BE2C (cell line): Measurements from ENCODE around the gene SEC14L1.
"Not testable (repeated sequence)": the region's sequence is repeated elsewhere in the genome, so short reads cannot be mapped to it uniquely, and the experiment has no call there.

Source experiments
- DNase-seq: peaks from one replicate; pipeline ENCODE4 v3.0.0-alpha.2; 2020
- H3K27me3 ChIP-seq: fragments of 250-450 bp; sonication (Bioruptor Pico); 2 replicates; pipeline ENCODE4 v1.5.1; 2020; ENCODE audit warnings: mild to moderate bottlenecking
- H3K36me3 ChIP-seq: fragments of 250-450 bp; sonication (Bioruptor Pico); 2 replicates; pipeline ENCODE4 v1.5.1; 2020; ENCODE audit warnings: mild to moderate bottlenecking
- H3K4me1 ChIP-seq: fragments of 250-450 bp; sonication (Bioruptor Pico); 2 replicates; pipeline ENCODE4 v1.5.1; 2020
- H3K4me3 ChIP-seq: 2 replicates; pipeline ENCODE4 v1.5.1; 2011; ENCODE audit warnings: low read depth, low read length
- H3K9me3 ChIP-seq: fragments of 250-450 bp; sonication (Bioruptor Pico); 2 replicates; pipeline ENCODE4 v1.5.1; 2020
- TF ChIP-seq, protein P1 (sequence below): IDR thresholded peaks from 2 replicates; pipeline ENCODE4 v1.5.1; 2012; ENCODE audit warnings: mild to moderate bottlenecking, low read depth, low read length

The SEC14L1 gene

GRCh38 chr17:77148077-77148939 is 7.5 kb downstream of the SEC14L1 start:
- TF ChIP-seq, protein P1, sequence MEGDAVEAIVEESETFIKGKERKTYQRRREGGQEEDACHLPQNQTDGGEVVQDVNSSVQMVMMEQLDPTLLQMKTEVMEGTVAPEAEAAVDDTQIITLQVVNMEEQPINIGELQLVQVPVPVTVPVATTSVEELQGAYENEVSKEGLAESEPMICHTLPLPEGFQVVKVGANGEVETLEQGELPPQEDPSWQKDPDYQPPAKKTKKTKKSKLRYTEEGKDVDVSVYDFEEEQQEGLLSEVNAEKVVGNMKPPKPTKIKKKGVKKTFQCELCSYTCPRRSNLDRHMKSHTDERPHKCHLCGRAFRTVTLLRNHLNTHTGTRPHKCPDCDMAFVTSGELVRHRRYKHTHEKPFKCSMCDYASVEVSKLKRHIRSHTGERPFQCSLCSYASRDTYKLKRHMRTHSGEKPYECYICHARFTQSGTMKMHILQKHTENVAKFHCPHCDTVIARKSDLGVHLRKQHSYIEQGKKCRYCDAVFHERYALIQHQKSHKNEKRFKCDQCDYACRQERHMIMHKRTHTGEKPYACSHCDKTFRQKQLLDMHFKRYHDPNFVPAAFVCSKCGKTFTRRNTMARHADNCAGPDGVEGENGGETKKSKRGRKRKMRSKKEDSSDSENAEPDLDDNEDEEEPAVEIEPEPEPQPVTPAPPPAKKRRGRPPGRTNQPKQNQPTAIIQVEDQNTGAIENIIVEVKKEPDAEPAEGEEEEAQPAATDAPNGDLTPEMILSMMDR = no peak
- Histone ChIP-seq H3K4me3 (no peak overlapping the region), H3K9me3 (no peaks in the 10 kb centered on the region), H3K4me1 (peaks cover 10% of the 10 kb centered on the region), H3K36me3 (peaks cover 15% of the 10 kb centered on the region), H3K27me3 (no peaks in the 10 kb centered on the region)
- no peak for DNase-seq

DNA sequence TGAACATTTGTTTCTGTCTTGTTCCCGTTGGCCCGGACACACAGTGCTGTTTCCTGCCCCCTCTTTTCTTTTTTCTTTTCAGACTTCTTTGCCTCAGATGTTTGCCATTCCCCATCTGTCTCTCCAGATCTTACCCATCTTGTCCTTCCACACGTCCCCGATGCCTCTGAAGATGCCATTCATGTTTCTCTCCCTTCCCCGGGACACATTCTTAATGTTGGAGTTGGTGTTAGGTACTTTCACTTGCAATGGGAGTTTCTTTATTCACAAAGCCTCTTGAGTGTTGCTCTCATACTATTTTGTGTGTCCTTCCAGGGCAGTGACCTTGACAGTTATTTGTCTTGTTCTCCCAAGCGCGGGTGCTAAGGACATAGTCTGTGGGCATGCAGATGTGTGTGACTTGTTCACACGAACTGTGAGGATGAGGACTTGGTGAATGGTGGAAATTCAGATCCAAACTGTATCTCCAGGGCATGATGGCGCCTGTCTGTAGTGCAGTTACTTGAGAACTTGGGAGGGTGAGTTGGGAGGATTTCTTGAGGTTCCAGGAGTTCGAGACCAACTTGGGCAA is 8.3 kb downstream of the SEC14L1 start:
- peaks cover 10% of the 10 kb centered on the region for H3K4me1 ChIP-seq
- TF ChIP-seq, protein P1 = no peak
- H3K4me3 ChIP-seq = no peak overlapping the region
- DNase-seq = no peak
- no peaks in the 10 kb centered on the region for H3K27me3 ChIP-seq
- H3K9me3 ChIP-seq = no peaks in the 10 kb centered on the region
- peaks cover 10% of the 10 kb centered on the region for H3K36me3 ChIP-seq

- Histone ChIP-seq H3K4me1 (peaks cover 10% of the 10 kb centered on the region), H3K4me3 (no peak overlapping the region), H3K36me3 (peaks cover 6% of the 10 kb centered on the region; the same call in 1 of the 2 replicates), H3K9me3 (no peaks in the 10 kb centered on the region), H3K27me3 (no peaks in the 10 kb centered on the region)
- TF ChIP-seq, protein P1 = no peak
- no peak for DNase-seq
These were observed 9.4 kb downstream of the SEC14L1 start for GRCh38 chr17:77150196-77150595.

DNA sequence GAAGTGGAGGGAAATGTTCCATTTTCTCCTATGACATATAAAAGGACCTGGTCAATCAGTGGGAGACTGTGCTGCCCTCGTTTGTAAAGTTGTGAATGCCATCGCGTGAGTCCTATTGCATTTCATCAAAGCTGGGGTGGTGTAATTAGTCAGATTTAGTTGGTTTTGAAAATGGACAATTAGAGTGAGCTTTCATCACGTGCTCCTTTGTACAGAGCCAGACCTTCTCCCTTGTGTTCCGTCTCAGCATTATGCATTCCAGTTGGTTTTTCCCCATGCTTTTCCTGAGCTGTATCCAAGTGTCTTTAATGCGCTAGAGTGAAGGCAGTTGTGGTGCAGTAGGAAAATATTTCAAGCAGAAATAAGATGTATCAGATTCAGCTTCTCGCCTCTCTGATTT is 10.4 kb downstream of the SEC14L1 start:
- TF ChIP-seq, protein P1 = no peak
- Histone ChIP-seq H3K4me1 (peaks cover under 1% of the 10 kb centered on the region; the same call in 1 of the 2 replicates), H3K9me3 (no peaks in the 10 kb centered on the region), H3K36me3 (peaks cover 6% of the 10 kb centered on the region; the same call in 1 of the 2 replicates), H3K27me3 (no peaks in the 10 kb centered on the region), H3K4me3 (no peak overlapping the region)
- no peak for DNase-seq

GRCh38 chr17:77152056-77152455 is 11.3 kb downstream of the SEC14L1 start:
- not testable (repeated sequence) for H3K4me1 ChIP-seq, H3K36me3 ChIP-seq

GRCh38 chr17:77153472-77153871 is 12.7 kb downstream of the SEC14L1 start:
- H3K4me3 ChIP-seq = no peak overlapping the region
- H3K36me3 ChIP-seq = peaks cover 3% of the 10 kb centered on the region; the same call in 1 of the 2 replicates
- H3K27me3 ChIP-seq = no peaks in the 10 kb centered on the region
- no peaks in the 10 kb centered on the region for H3K9me3 ChIP-seq
- H3K4me1 ChIP-seq = no peaks in the 10 kb centered on the region
- TF ChIP-seq, protein P1 = no peak
- DNase-seq = no peak

More at GRCh38 chr17:77152056-77152455, 11.3 kb downstream of the SEC14L1 start:
- not testable (repeated sequence) for H3K9me3 ChIP-seq, H3K27me3 ChIP-seq, DNase-seq, H3K4me3 ChIP-seq
